Measurements from ENCODE around the gene ESRRA.

ESRRA gene

GRCh38 chr11:64265176-64266160, 39.9 kb upstream of the ESRRA start:
- TF ChIP-seq FOXK2 (IDR thresholded peaks at IDR 0.05) (no peak), PKNOX1 (IDR thresholded peaks at IDR 0.05) (no peak), ELF4 (IDR thresholded peaks at IDR 0.05) (no peak), FOXM1 (IDR thresholded peaks at IDR 0.05; ENCODE audit: borderline replicate concordance) (no peak), CTBP1 (IDR thresholded peaks at IDR 0.05; ENCODE audit: borderline replicate concordance) (no peak)
- DNase-seq (ENCODE audit: extremely low spot score): no peak
- ChIA-PET CTCF (no interaction called here), POLR2A (interaction anchor here (0.7 to 2.3 kb wide), 5 partner anchors 10 to 26 kb away, joined by 3 to 5 read pairs (median 3); partner anchors contain the start of gene PPP1R14B)

- TF ChIP-seq FOXM1 (IDR thresholded peaks at IDR 0.05; ENCODE audit: borderline replicate concordance) (no peak), CTBP1 (IDR thresholded peaks at IDR 0.05; ENCODE audit: borderline replicate concordance) (no peak), NFRKB (IDR thresholded peaks at IDR 0.05) (no peak), FOXA1 (IDR thresholded peaks at IDR 0.05) (no peak), SP1 (IDR thresholded peaks at IDR 0.05) (no peak), L3MBTL2 (conservative IDR thresholded peaks at IDR 0.05) (no peak), HDGF (IDR thresholded peaks at IDR 0.05; ENCODE audit: borderline replicate concordance) (no peak), ZNF384 (IDR thresholded peaks at IDR 0.05) (no peak), FOXK2 (IDR thresholded peaks at IDR 0.05) (no peak), BHLHE40 (IDR thresholded peaks at IDR 0.05; ENCODE audit: borderline replicate concordance) (no peak), SUZ12 (IDR thresholded peaks at IDR 0.05) (no peak), ARNT (IDR thresholded peaks at IDR 0.05) (no peak), PKNOX1 (IDR thresholded peaks at IDR 0.05) (no peak), TARDBP (IDR thresholded peaks at IDR 0.05) (no peak), ELF4 (IDR thresholded peaks at IDR 0.05) (no peak), LEF1 (IDR thresholded peaks at IDR 0.05; ENCODE audit: borderline replicate concordance) (no peak)
- ChIA-PET CTCF (no interaction called here), POLR2A (no interaction called here)
- DNase-seq (ENCODE audit: extremely low spot score): no peak
These were observed 39.0 kb upstream of the ESRRA start for GRCh38 chr11:64266339-64266738.

GRCh38 chr11:64267207-64267945, 37.9 kb upstream of the ESRRA start:
- TF ChIP-seq SP1 (IDR thresholded peaks at IDR 0.05) (no peak), BHLHE40 (IDR thresholded peaks at IDR 0.05; ENCODE audit: borderline replicate concordance) (no peak), CTBP1 (IDR thresholded peaks at IDR 0.05; ENCODE audit: borderline replicate concordance) (no peak), FOXM1 (IDR thresholded peaks at IDR 0.05; ENCODE audit: borderline replicate concordance) (no peak), ARNT (IDR thresholded peaks at IDR 0.05) (no peak), NFRKB (IDR thresholded peaks at IDR 0.05) (no peak), TARDBP (IDR thresholded peaks at IDR 0.05) (no peak), SUZ12 (IDR thresholded peaks at IDR 0.05) (no peak), ZNF384 (IDR thresholded peaks at IDR 0.05) (no peak), FOXA1 (IDR thresholded peaks at IDR 0.05) (no peak), LEF1 (IDR thresholded peaks at IDR 0.05; ENCODE audit: borderline replicate concordance) (no peak), L3MBTL2 (conservative IDR thresholded peaks at IDR 0.05) (no peak), PKNOX1 (IDR thresholded peaks at IDR 0.05) (no peak), ELF4 (IDR thresholded peaks at IDR 0.05) (no peak), FOXK2 (IDR thresholded peaks at IDR 0.05) (no peak), HDGF (IDR thresholded peaks at IDR 0.05; ENCODE audit: borderline replicate concordance) (no peak)
- DNase-seq (ENCODE audit: extremely low spot score): no peak
- POLR2A ChIA-PET: interaction anchor here (0.8 to 5.5 kb wide), 3 partner anchors 19 to 41 kb away, joined by 3 to 78 read pairs (median 3); partner anchors contain the start of genes NUDT22, PLCB3, PPP1R14B and TRPT1
- CTCF ChIA-PET: interaction anchor here (1.2 kb wide), 1 partner anchor 16 kb away, joined by 3 read pairs; no protein-coding TSS in a partner anchor

- CTCF ChIA-PET: interaction anchor here (0.8 to 1.7 kb wide), 5 partner anchors 16 to 87 kb away, joined by 3 to 8 read pairs (median 4); partner anchors contain the start of genes FERMT3, PLCB3, PRDX5 and TRMT112
- POLR2A ChIA-PET: interaction anchor here (0.8 to 5.6 kb wide), 11 partner anchors 14 to 84 kb away, joined by 3 to 81 read pairs (median 4); partner anchors contain the start of genes BAD, CATSPERZ, ESRRA and FERMT3
- no peak for TF ChIP-seq BHLHE40 (IDR thresholded peaks at IDR 0.05; ENCODE audit: borderline replicate concordance)
- no peak for TF ChIP-seq ARNT (IDR thresholded peaks at IDR 0.05)
- no peak for TF ChIP-seq TARDBP (IDR thresholded peaks at IDR 0.05)
- no peak for TF ChIP-seq LEF1 (IDR thresholded peaks at IDR 0.05; ENCODE audit: borderline replicate concordance)
- no peak for TF ChIP-seq NFRKB (IDR thresholded peaks at IDR 0.05)
- no peak for TF ChIP-seq CTBP1 (IDR thresholded peaks at IDR 0.05; ENCODE audit: borderline replicate concordance)
- no peak for TF ChIP-seq FOXK2 (IDR thresholded peaks at IDR 0.05)
- TF ChIP-seq SP1 (IDR thresholded peaks at IDR 0.05): no peak
- no peak for TF ChIP-seq HDGF (IDR thresholded peaks at IDR 0.05; ENCODE audit: borderline replicate concordance)
- TF ChIP-seq L3MBTL2 (conservative IDR thresholded peaks at IDR 0.05): no peak
- TF ChIP-seq FOXA1 (IDR thresholded peaks at IDR 0.05): no peak
- no peak for TF ChIP-seq SUZ12 (IDR thresholded peaks at IDR 0.05)
- TF ChIP-seq PKNOX1 (IDR thresholded peaks at IDR 0.05): no peak
- TF ChIP-seq ZNF384 (IDR thresholded peaks at IDR 0.05): no peak
- no peak for TF ChIP-seq ELF4 (IDR thresholded peaks at IDR 0.05)
- no peak for TF ChIP-seq FOXM1 (IDR thresholded peaks at IDR 0.05; ENCODE audit: borderline replicate concordance)
- DNase-seq (ENCODE audit: extremely low spot score): no peak
These were observed 37.1 kb upstream of the ESRRA start for GRCh38 chr11:64268025-64268892.

All from HEK293T (cell line).